NK-92 (cell line): ENCODE data around the gene MAF.

Source experiments
- DNase-seq: peaks from one replicate; lab custom pipeline; 2025; ENCODE audit not compliant: unreplicated experiment; lab: John Stamatoyannopoulos, UW

The MAF gene

GRCh38 chr16:79592186-79592585 is 8.4 kb downstream of the MAF start:
- no peak for DNase-seq

DNA sequence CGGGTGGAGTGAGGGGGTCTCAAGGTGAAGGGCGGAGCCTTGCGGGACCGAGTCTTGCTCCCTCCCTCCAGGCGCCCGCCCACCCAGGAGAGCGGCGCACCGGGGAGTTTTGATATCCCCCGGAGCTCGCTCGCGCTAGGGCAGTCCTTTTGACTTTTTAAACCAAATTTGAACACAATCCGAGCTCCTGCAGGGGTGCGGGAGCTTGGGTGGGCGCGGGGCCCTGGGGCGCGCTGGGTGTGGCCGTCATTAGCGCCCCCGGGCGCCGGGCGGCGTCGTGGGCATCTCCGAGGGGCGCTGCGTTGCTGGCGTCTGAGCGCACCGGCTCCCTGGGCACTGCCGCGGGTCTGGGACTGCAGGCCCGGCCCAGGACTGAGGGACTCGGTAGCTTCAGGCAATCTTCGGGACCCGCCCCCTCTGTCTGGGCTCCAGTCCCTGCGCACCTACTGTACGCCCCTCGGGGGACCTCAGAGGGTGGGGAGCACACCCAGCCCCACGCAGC is 10.9 kb downstream of the MAF start:
- no peak for DNase-seq

DNA sequence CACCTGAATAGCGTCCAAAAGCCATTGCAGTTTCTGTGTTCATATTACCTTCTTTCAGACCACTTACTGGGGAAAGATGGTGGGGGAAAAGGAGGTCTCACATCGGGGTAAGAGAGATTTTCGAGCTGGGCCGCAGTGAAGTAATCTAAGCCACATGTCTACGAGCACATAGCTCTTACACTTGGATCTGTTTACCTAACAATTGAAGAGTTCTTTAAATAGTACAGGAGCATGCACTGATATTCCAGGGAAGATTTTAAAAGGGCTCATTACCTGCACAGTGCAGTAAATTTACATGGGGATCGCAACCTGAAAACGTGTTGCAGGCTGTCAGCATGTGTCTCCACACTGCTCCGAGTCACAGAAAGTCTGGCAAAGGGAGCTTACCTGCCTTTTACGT is 12.6 kb downstream of the MAF start:
- DNase-seq = no peak

- no peak for DNase-seq
These were observed 13.2 kb downstream of the MAF start for GRCh38 chr16:79587296-79587695.

GRCh38 chr16:79582789-79583188 is 17.7 kb downstream of the MAF start:
- no peak for DNase-seq

- no peak for DNase-seq
These were observed 19.9 kb downstream of the MAF start for GRCh38 chr16:79580453-79581191.

GRCh38 chr16:79576602-79577001 is 23.9 kb downstream of the MAF start:
- no peak for DNase-seq

DNA sequence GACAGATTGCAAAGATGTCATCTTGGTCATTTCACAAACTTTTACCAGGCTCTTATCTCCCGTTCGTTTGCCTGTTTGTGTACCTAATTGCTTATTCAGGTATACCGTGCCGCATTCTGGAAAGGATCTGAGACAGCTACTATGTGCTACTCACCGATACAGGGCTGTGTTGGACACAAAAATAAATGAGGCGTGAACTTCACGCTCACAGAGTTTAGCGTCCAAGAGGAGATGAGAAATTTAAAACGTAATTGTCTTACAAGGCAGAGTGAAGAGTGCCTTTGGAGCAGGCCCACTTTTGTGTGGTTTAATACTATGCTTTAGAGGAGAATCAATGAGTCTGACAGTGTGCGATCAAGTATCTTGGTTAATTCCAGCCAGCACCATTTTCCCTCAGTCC is 26.7 kb downstream of the MAF start:
- DNase-seq = no peak

DNA sequence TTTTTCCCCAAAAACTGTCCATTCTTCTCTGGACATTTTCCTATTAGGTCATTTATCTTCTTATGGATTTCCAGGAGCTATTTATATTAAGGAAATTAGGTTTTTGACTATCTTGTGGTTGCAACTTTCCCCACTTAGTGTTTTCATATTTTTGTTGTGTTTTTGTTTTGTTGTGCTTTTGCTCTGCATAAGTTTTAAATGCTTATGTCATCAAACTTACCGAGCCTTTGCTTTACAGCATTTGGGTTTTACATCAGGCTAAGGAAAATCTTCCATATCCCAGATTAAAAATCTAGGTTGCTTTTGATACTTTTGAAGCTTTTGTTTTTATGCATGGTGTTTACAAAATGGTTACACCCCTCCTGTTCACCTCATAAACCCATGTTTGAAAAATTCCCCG is 27.5 kb downstream of the MAF start:
- no peak for DNase-seq

GRCh38 chr16:79571903-79572535 is 28.5 kb downstream of the MAF start:
- DNase-seq = no peak

DNA sequence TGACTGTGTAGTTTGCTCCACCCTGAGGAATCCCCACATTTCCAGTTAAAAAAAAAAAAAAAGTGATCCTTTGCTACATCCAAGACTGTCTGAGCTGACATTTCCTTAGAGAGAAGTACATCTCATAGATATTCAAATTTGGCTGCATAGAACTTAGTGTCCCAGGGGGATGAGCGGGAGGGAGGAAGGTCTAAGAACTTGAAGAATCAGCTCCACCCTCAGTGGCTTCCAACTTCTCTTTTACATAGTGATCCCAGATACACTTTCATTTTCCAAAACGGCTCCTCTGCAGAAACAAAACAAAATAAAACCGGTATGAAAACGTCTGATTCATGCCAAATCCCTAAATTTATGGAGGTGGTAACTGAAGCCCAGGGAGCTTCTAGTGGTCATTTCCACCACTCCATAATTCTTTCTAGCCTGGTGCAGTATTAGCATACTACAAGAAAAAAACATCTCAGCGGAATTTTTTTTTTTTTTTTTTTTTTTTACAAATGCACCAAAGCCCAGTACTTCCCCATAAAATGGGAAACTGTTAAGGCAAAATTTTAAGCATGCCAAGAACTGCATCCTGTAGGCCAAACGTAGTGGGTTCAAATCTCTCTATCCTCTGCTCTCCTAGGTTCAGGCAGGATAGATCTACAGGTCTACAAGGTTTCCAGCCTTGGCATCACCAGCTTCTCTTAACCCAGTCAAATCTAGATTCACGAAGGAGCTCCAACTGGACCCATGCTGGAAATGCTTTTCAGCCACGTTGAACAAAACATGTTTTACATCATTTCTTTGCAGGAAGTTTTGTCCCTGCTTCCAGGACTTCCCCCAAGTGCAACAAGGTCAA is 29.3 kb downstream of the MAF start:
- no peak for DNase-seq

GRCh38 chr16:79564671-79565107 is 35.8 kb downstream of the MAF start:
- DNase-seq = no peak

- no peak for DNase-seq
These were observed 36.6 kb downstream of the MAF start for GRCh38 chr16:79563921-79564320.

GRCh38 chr16:79562166-79562823 is 38.2 kb downstream of the MAF start:
- DNase-seq = no peak

DNA sequence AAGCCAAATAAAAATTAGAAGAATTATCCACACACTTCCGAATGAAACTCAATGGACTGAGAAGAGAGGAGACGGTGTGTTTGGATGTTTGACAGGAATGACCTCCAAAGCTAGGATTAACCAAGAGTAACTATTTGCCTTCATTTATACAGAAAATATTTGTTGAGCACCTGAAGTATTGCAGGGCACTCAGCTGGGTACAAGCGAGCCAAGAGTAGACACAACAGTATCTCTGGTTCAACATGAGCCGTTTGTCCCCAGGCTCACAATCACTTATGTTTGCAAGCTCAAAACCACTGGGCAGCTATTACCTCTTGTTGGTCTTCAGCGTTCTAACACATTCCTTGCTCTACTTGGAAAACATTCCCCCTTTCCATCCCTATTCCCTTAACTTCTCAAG is 38.8 kb downstream of the MAF start:
- DNase-seq = no peak

DNA sequence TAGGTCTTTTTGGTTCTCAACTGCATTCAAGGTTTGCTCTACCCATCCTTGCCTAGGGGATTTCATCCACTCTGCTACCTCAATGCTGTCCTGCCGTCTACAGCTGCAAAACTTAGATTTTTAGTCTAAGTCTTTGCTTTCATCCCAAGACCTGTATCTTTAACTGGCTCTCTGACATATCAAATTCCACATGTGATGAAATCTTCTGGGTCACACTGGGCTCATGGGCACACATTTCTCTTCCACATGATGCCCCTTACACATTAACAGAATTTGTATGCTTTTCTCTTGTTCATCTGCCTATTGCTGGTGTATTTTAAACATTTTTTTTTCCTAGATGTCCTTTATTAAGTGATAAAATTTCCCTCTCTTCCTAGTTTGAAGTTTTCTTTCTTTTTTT is 39.6 kb downstream of the MAF start:
- DNase-seq = no peak

DNA sequence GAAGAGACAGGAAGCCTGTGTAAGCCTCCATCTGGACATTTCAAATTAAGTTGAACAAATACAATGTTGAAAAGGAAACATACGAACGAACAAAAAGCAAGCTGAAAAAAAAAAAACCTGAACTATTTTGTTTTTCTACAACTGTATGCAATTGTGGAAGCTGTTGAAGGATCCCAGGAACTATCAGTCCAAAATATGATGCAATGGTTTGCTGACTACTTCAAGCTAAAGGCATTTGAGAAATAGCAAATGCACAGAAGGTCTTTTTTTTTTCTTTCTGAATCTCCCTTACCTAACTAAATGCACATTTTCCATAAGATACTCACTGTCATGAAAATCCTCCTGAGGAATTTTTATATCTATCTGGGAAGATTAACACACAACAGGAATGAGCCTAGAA is 40.2 kb downstream of the MAF start:
- DNase-seq = no peak

DNA sequence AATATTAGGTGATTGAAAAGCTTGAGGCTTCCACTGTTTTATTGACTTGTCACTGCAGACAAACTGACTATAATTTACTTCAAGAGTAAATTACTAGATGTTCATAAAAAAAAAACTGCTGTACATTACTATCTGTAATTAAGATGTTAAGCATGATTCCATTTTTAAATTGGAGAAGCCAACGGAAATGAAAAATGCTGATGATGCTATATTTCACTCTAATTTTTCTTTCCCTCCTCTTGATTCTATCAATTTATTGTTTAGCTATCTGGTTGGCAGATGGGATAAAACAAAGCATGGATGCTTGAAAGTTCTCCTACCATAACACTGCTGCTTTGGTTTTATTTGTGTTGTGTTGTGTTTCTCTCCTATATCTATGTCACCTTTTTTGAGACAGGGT is 41.0 kb downstream of the MAF start:
- DNase-seq = no peak

DNA sequence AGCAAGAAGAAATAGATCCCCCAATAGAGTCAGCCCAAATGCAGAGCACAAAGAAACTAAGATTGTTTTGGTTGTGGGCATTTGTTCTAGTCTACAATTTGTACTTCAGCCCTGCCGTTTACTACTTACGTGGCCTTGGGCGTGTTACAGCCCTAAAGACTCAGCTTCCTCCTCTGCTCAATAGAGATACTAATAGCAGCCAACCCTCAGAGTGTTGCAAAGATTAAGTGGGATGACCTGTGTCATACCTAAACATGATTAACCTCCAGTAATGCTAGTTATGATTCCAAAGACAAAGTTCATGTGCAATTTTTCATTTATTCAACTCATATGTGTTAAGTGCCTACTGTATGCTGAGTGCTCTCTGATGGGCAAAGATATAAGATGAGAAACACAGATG is 43.1 kb downstream of the MAF start:
- no peak for DNase-seq

- DNase-seq = no peak
These were observed 45.6 kb downstream of the MAF start for GRCh38 chr16:79554912-79555311.

GRCh38 chr16:79550373-79550772 is 50.2 kb downstream of the MAF start:
- DNase-seq = no peak
